ENCODE measurements around the gene COX10.

The COX10 gene

GRCh38 chr17:14072881-14073280 lies 3.6 kb downstream of the COX10 start:
- Histone ChIP-seq H4K5ac (ENCODE audit: low read length) (no peak overlapping the region), H3K4ac (ENCODE audit: low read depth, low read length) (no peak overlapping the region), H3K23ac (ENCODE audit: low read length) (no peak overlapping the region), H3K56ac (ENCODE audit: low read length) (no peak overlapping the region), H3K36me3 (ENCODE audit: control insufficient read depth, insufficient read depth, low read length) (peaks cover 2% of the 10 kb centered on the region), H2BK15ac (replicated peaks; ENCODE audit: low read depth) (no peak overlapping the region), H3K4me1 (ENCODE audit: control insufficient read depth, low read depth, low read length) (no peaks in the 10 kb centered on the region), H3K9ac (ENCODE audit: low read length) (no peak overlapping the region), H3K4me2 (ENCODE audit: low read length) (no peak overlapping the region), H2AK5ac (ENCODE audit: low read length) (no peak overlapping the region), H3K27me3 (ENCODE audit: insufficient read depth, low read length, poor library complexity) (no peaks in the 10 kb centered on the region), H3K79me2 (ENCODE audit: control insufficient read depth, insufficient read depth, low read length) (peaks cover 27% of the 10 kb centered on the region), H3K4me3 (ENCODE audit: low read length) (no peak overlapping the region), H3K79me1 (ENCODE audit: low read length) (peaks cover 19% of the 10 kb centered on the region), H2BK120ac (ENCODE audit: low read depth, low read length) (no peak overlapping the region), H3K18ac (ENCODE audit: low read length) (no peak overlapping the region), H2BK5ac (ENCODE audit: low read length) (no peak overlapping the region), H3K27ac (ENCODE audit: low read depth, low read length) (no peak overlapping the region), H4K8ac (ENCODE audit: low read depth, low read length) (no peak overlapping the region)
- no peak for DNase-seq
- 100% methylated on average over 3 of the region's 5 CpGs for WGBS (ENCODE audit: extremely low coverage, insufficient coverage, low lambda C conversion rate)

- Histone ChIP-seq H3K27me3 (ENCODE audit: insufficient read depth, low read length, poor library complexity) (no peaks in the 10 kb centered on the region), H3K9ac (ENCODE audit: low read length) (no peak overlapping the region), H2AK5ac (ENCODE audit: low read length) (no peak overlapping the region), H2BK15ac (replicated peaks; ENCODE audit: low read depth) (no peak overlapping the region), H3K18ac (ENCODE audit: low read length) (no peak overlapping the region), H4K5ac (ENCODE audit: low read length) (no peak overlapping the region), H3K23ac (ENCODE audit: low read length) (no peak overlapping the region), H3K4me3 (ENCODE audit: low read length) (no peak overlapping the region), H4K8ac (ENCODE audit: low read depth, low read length) (no peak overlapping the region), H3K4me1 (ENCODE audit: control insufficient read depth, low read depth, low read length) (no peaks in the 10 kb centered on the region), H3K4ac (ENCODE audit: low read depth, low read length) (no peak overlapping the region), H2BK120ac (ENCODE audit: low read depth, low read length) (no peak overlapping the region), H3K4me2 (ENCODE audit: low read length) (no peak overlapping the region), H2BK5ac (ENCODE audit: low read length) (no peak overlapping the region), H3K79me1 (ENCODE audit: low read length) (peaks cover 3% of the 10 kb centered on the region), H3K36me3 (ENCODE audit: control insufficient read depth, insufficient read depth, low read length) (peaks cover 4% of the 10 kb centered on the region), H3K27ac (ENCODE audit: low read depth, low read length) (no peak overlapping the region), H3K79me2 (ENCODE audit: control insufficient read depth, insufficient read depth, low read length) (peaks cover 3% of the 10 kb centered on the region), H3K56ac (ENCODE audit: low read length) (no peak overlapping the region)
- DNase-seq = no peak
- WGBS (ENCODE audit: extremely low coverage, insufficient coverage, low lambda C conversion rate) = no CpG with 5 or more reads among the region's 3 CpGs
Measured at GRCh38 chr17:14078027-14078426, 8.7 kb downstream of the COX10 start.

GRCh38 chr17:14080847-14081251 lies 11.5 kb downstream of the COX10 start:
- Histone ChIP-seq H3K4ac (ENCODE audit: low read depth, low read length) (no peak overlapping the region), H3K27ac (ENCODE audit: low read depth, low read length) (no peak overlapping the region), H3K79me1 (ENCODE audit: low read length) (peaks cover 1% of the 10 kb centered on the region), H3K23ac (ENCODE audit: low read length) (no peak overlapping the region), H2BK120ac (ENCODE audit: low read depth, low read length) (no peak overlapping the region), H3K4me2 (ENCODE audit: low read length) (no peak overlapping the region), H2BK15ac (replicated peaks; ENCODE audit: low read depth) (no peak overlapping the region), H3K56ac (ENCODE audit: low read length) (no peak overlapping the region), H4K5ac (ENCODE audit: low read length) (no peak overlapping the region), H2AK5ac (ENCODE audit: low read length) (no peak overlapping the region), H3K4me1 (ENCODE audit: control insufficient read depth, low read depth, low read length) (no peaks in the 10 kb centered on the region), H3K4me3 (ENCODE audit: low read length) (no peak overlapping the region), H2BK5ac (ENCODE audit: low read length) (no peak overlapping the region), H3K27me3 (ENCODE audit: insufficient read depth, low read length, poor library complexity) (no peaks in the 10 kb centered on the region), H3K9ac (ENCODE audit: low read length) (no peak overlapping the region), H3K18ac (ENCODE audit: low read length) (no peak overlapping the region), H3K36me3 (ENCODE audit: control insufficient read depth, insufficient read depth, low read length) (peaks cover 4% of the 10 kb centered on the region), H3K79me2 (ENCODE audit: control insufficient read depth, insufficient read depth, low read length) (no peaks in the 10 kb centered on the region), H4K8ac (ENCODE audit: low read depth, low read length) (no peak overlapping the region)
- WGBS (ENCODE audit: extremely low coverage, insufficient coverage, low lambda C conversion rate) = no CpG with 5 or more reads among the region's 4 CpGs
- DNase-seq = no peak

- Histone ChIP-seq H2AK5ac (ENCODE audit: low read length) (no peak overlapping the region), H3K79me1 (ENCODE audit: low read length) (peaks cover 3% of the 10 kb centered on the region), H3K4me1 (ENCODE audit: control insufficient read depth, low read depth, low read length) (no peaks in the 10 kb centered on the region), H3K36me3 (ENCODE audit: control insufficient read depth, insufficient read depth, low read length) (peaks cover 2% of the 10 kb centered on the region), H2BK5ac (ENCODE audit: low read length) (no peak overlapping the region), H3K23ac (ENCODE audit: low read length) (no peak overlapping the region), H3K56ac (ENCODE audit: low read length) (no peak overlapping the region), H3K79me2 (ENCODE audit: control insufficient read depth, insufficient read depth, low read length) (no peaks in the 10 kb centered on the region), H3K9ac (ENCODE audit: low read length) (no peak overlapping the region), H3K4me2 (ENCODE audit: low read length) (no peak overlapping the region), H2BK120ac (ENCODE audit: low read depth, low read length) (no peak overlapping the region), H2BK15ac (replicated peaks; ENCODE audit: low read depth) (no peak overlapping the region), H3K27me3 (ENCODE audit: insufficient read depth, low read length, poor library complexity) (no peaks in the 10 kb centered on the region), H3K4me3 (ENCODE audit: low read length) (no peak overlapping the region), H4K8ac (ENCODE audit: low read depth, low read length) (no peak overlapping the region), H4K5ac (ENCODE audit: low read length) (no peak overlapping the region), H3K4ac (ENCODE audit: low read depth, low read length) (no peak overlapping the region), H3K27ac (ENCODE audit: low read depth, low read length) (no peak overlapping the region), H3K18ac (ENCODE audit: low read length) (no peak overlapping the region)
- no CpG with 5 or more reads among the region's 8 CpGs for WGBS (ENCODE audit: extremely low coverage, insufficient coverage, low lambda C conversion rate)
- DNase-seq = no peak
Measured at GRCh38 chr17:14082848-14083247, 13.5 kb downstream of the COX10 start.

- no peak overlapping the region for H2BK15ac ChIP-seq (replicated peaks; ENCODE audit: low read depth)
- no peaks in the 10 kb centered on the region for H3K4me1 ChIP-seq (ENCODE audit: control insufficient read depth, low read depth, low read length)
- no peaks in the 10 kb centered on the region for H3K79me2 ChIP-seq (ENCODE audit: control insufficient read depth, insufficient read depth, low read length)
- H3K9ac ChIP-seq (ENCODE audit: low read length) = no peak overlapping the region
- no peak overlapping the region for H2BK120ac ChIP-seq (ENCODE audit: low read depth, low read length)
- no peak overlapping the region for H3K4me3 ChIP-seq (ENCODE audit: low read length)
- H3K27ac ChIP-seq (ENCODE audit: low read depth, low read length) = no peak overlapping the region
- H3K4ac ChIP-seq (ENCODE audit: low read depth, low read length) = no peak overlapping the region
- no peak overlapping the region for H4K5ac ChIP-seq (ENCODE audit: low read length)
- no peak overlapping the region for H3K4me2 ChIP-seq (ENCODE audit: low read length)
- no CpG with 5 or more reads among the region's 2 CpGs for WGBS (ENCODE audit: extremely low coverage, insufficient coverage, low lambda C conversion rate)
- H3K79me1 ChIP-seq (ENCODE audit: low read length) = peaks cover 2% of the 10 kb centered on the region
- no peak overlapping the region for H3K18ac ChIP-seq (ENCODE audit: low read length)
- no peak overlapping the region for H2AK5ac ChIP-seq (ENCODE audit: low read length)
- no peak overlapping the region for H3K56ac ChIP-seq (ENCODE audit: low read length)
- H3K27me3 ChIP-seq (ENCODE audit: insufficient read depth, low read length, poor library complexity) = no peaks in the 10 kb centered on the region
- DNase-seq = no peak
- H4K8ac ChIP-seq (ENCODE audit: low read depth, low read length) = no peak overlapping the region
- H3K23ac ChIP-seq (ENCODE audit: low read length) = no peak overlapping the region
- H2BK5ac ChIP-seq (ENCODE audit: low read length) = no peak overlapping the region
- no peaks in the 10 kb centered on the region for H3K36me3 ChIP-seq (ENCODE audit: control insufficient read depth, insufficient read depth, low read length)
Measured at GRCh38 chr17:14084955-14085354, 15.7 kb downstream of the COX10 start.

GRCh38 chr17:14086189-14086588 lies 16.9 kb downstream of the COX10 start:
- no peaks in the 10 kb centered on the region for H3K27me3 ChIP-seq (ENCODE audit: insufficient read depth, low read length, poor library complexity)
- no peak overlapping the region for H3K27ac ChIP-seq (ENCODE audit: low read depth, low read length)
- no peak overlapping the region for H3K23ac ChIP-seq (ENCODE audit: low read length)
- H3K79me2 ChIP-seq (ENCODE audit: control insufficient read depth, insufficient read depth, low read length) = no peaks in the 10 kb centered on the region
- H3K4me3 ChIP-seq (ENCODE audit: low read length) = no peak overlapping the region
- H3K4ac ChIP-seq (ENCODE audit: low read depth, low read length) = no peak overlapping the region
- H2BK15ac ChIP-seq (replicated peaks; ENCODE audit: low read depth) = no peak overlapping the region
- no peak overlapping the region for H2BK5ac ChIP-seq (ENCODE audit: low read length)
- H2AK5ac ChIP-seq (ENCODE audit: low read length) = no peak overlapping the region
- H3K36me3 ChIP-seq (ENCODE audit: control insufficient read depth, insufficient read depth, low read length) = no peaks in the 10 kb centered on the region
- no peak overlapping the region for H3K56ac ChIP-seq (ENCODE audit: low read length)
- H2BK120ac ChIP-seq (ENCODE audit: low read depth, low read length) = no peak overlapping the region
- no peak overlapping the region for H4K5ac ChIP-seq (ENCODE audit: low read length)
- no peak overlapping the region for H4K8ac ChIP-seq (ENCODE audit: low read depth, low read length)
- no peaks in the 10 kb centered on the region for H3K4me1 ChIP-seq (ENCODE audit: control insufficient read depth, low read depth, low read length)
- H3K9ac ChIP-seq (ENCODE audit: low read length) = no peak overlapping the region
- H3K4me2 ChIP-seq (ENCODE audit: low read length) = no peak overlapping the region
- no CpG with 5 or more reads among the region's 2 CpGs for WGBS (ENCODE audit: extremely low coverage, insufficient coverage, low lambda C conversion rate)
- no peak for DNase-seq
- peaks cover 2% of the 10 kb centered on the region for H3K79me1 ChIP-seq (ENCODE audit: low read length)
- H3K18ac ChIP-seq (ENCODE audit: low read length) = no peak overlapping the region
